Chondrocyte (in vitro differentiated cells): ENCODE measurements around the gene UNC119B. TPM values are rescaled to one million over a fixed set of nuclear protein-coding genes. Genes with fewer than 3 reads are reported as not detected.

Source experiments
- DNase-seq: peaks from one replicate; pipeline ENCODE4 v3.0.0; 2021; ENCODE audit warnings: mixed read lengths, low spot score
- H3K27ac Mint-ChIP-seq: one replicate; pipeline ENCODE4 v1.8.0; 2021; ENCODE audit warnings: mild to moderate bottlenecking, moderate library complexity, mixed read lengths; ENCODE audit not compliant: unreplicated experiment
- H3K27me3 Mint-ChIP-seq: 2 replicates; pipeline ENCODE4 v1.8.0; 2021; ENCODE audit warnings: low read depth, mixed read lengths
- H3K36me3 Mint-ChIP-seq: 2 replicates; pipeline ENCODE4 v1.8.0; 2021; ENCODE audit warnings: low read depth, mixed read lengths
- H3K4me1 Mint-ChIP-seq: 2 replicates; pipeline ENCODE4 v1.8.0; 2021; ENCODE audit warnings: low read depth, mild to moderate bottlenecking, mixed read lengths
- H3K4me3 Mint-ChIP-seq: one replicate; pipeline ENCODE4 v1.8.0; 2021; ENCODE audit warnings: mild to moderate bottlenecking, moderate library complexity, mixed read lengths; ENCODE audit not compliant: unreplicated experiment
- H3K9me3 Mint-ChIP-seq: 2 replicates; pipeline ENCODE4 v1.8.0; 2021; ENCODE audit warnings: low read depth, mixed read lengths
- total RNA-seq: library from RNA; stranded (reverse); gene quantifications from 3 replicates; pipeline ENCODE4 v1.2.1, GENCODE V29; 2021
- TF ChIP-seq, protein P1 (sequence below): fragments of 200-600 bp; sonication (generic); IDR thresholded peaks from 2 replicates; pipeline ENCODE4 v1.5.0; 2021; ENCODE audit warnings: antibody characterized with exemption, mild to moderate bottlenecking, moderate library complexity

Gene UNC119B
- total RNA-seq, 1 donor from 2014 or later: 22.3 TPM

DNA sequence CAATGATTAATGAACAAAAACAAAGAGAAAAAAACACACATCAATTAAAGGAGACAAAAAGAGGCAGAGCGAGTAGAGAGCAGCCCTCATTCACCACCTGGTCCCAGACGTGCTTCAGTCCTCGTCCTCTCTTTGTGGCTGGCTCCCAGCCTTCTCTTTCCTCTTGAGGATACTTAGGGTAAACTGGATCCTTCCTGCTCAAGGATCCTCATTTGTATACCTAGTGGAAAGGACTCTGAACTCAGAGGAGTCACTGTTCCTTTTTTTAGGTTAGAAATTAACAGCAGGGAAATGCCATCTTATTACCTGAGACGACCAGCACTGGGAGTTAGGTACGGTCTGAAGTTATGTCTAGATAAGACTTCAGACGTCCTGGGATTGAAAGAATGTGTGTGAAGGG is 13.6 kb upstream of the UNC119B start:
- Mint-ChIP-seq H3K4me1 (peaks cover 15% of the 10 kb centered on the region), H3K27ac (no peak overlapping the region), H3K27me3 (no peaks in the 10 kb centered on the region), H3K36me3 (peaks cover 45% of the 10 kb centered on the region), H3K4me3 (no peak overlapping the region), H3K9me3 (no peaks in the 10 kb centered on the region)
- no peak for DNase-seq
- TF ChIP-seq, protein P1, sequence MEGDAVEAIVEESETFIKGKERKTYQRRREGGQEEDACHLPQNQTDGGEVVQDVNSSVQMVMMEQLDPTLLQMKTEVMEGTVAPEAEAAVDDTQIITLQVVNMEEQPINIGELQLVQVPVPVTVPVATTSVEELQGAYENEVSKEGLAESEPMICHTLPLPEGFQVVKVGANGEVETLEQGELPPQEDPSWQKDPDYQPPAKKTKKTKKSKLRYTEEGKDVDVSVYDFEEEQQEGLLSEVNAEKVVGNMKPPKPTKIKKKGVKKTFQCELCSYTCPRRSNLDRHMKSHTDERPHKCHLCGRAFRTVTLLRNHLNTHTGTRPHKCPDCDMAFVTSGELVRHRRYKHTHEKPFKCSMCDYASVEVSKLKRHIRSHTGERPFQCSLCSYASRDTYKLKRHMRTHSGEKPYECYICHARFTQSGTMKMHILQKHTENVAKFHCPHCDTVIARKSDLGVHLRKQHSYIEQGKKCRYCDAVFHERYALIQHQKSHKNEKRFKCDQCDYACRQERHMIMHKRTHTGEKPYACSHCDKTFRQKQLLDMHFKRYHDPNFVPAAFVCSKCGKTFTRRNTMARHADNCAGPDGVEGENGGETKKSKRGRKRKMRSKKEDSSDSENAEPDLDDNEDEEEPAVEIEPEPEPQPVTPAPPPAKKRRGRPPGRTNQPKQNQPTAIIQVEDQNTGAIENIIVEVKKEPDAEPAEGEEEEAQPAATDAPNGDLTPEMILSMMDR: no peak

DNA sequence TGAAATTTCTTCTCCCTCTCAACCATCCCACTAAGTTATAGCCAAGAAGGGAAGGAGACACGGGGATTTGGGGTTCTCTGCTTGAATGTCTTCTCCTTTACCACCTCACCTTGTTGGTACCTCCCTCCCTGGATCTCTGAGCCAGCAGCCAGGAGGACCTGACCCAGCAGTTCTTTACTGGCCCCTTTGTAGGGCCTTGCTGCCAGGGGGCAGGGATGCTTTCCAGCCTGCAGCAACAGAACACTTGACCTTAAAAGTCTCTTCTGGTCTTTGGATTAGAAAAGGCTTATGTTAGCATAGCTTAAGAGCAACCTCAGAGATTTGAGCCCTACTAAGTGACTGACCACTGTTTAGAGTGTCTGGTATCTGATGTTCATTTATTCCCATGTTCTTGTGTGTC is 12.9 kb upstream of the UNC119B start:
- no peak overlapping the region for H3K27ac Mint-ChIP-seq
- TF ChIP-seq, protein P1: no peak
- H3K4me3 Mint-ChIP-seq: no peak overlapping the region

DNA sequence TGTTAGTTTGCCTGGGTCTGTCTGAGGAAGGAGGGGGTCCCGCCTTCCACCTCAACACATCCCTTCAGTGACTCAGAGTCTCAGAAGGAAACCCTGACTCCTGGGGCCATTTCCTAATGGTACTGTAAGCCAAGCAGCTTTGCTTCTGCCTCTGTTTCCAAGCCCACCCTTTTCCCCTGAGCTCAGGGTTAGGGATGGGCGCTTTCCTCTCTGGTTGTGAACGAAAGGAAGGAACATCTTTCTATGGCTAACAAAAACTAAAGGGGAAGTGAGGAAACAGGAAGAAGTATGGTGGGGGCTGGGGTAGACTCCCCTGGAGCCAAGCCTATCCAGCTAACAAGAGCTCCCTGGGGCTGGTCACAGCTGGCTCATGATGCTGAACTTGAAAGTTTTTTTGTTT is 11.6 kb upstream of the UNC119B start:
- Mint-ChIP-seq H3K27ac (no peak overlapping the region), H3K36me3 (peaks cover 48% of the 10 kb centered on the region), H3K9me3 (no peaks in the 10 kb centered on the region), H3K27me3 (no peaks in the 10 kb centered on the region), H3K4me1 (no peaks in the 10 kb centered on the region), H3K4me3 (no peak overlapping the region)
- no peak for DNase-seq
- TF ChIP-seq, protein P1: no peak

More for the DNA sequence above, 12.9 kb upstream of the UNC119B start:
- no peaks in the 10 kb centered on the region for H3K9me3 Mint-ChIP-seq
- no peaks in the 10 kb centered on the region for H3K27me3 Mint-ChIP-seq
- peaks cover 48% of the 10 kb centered on the region for H3K36me3 Mint-ChIP-seq
- DNase-seq: no peak
- H3K4me1 Mint-ChIP-seq: peaks cover 11% of the 10 kb centered on the region

DNA sequence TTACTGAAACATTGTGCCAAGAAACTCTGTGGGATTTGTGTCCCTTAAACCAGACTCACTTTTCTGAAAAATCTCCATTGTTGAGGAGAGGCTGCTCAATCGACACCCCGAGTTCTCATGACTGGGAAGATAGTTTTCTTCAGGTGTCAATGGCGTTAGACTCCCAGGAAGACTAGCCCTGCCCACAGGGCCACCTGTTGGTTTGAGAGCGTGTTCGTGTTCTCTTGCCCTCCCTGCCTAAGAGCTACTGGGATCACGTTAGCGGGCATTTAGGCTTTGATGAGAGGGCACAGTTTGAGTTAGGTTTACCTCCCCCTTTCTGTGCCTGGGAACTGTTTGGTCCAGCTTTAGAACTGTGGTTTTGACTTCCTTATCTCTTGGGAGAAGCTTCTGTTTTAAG is 10.7 kb upstream of the UNC119B start:
- no peaks in the 10 kb centered on the region for H3K9me3 Mint-ChIP-seq
- DNase-seq: no peak
- H3K27me3 Mint-ChIP-seq: no peaks in the 10 kb centered on the region
- no peak overlapping the region for H3K4me3 Mint-ChIP-seq
- H3K36me3 Mint-ChIP-seq: peaks cover 46% of the 10 kb centered on the region
- TF ChIP-seq, protein P1: no peak
- no peaks in the 10 kb centered on the region for H3K4me1 Mint-ChIP-seq
- H3K27ac Mint-ChIP-seq: no peak overlapping the region

DNA sequence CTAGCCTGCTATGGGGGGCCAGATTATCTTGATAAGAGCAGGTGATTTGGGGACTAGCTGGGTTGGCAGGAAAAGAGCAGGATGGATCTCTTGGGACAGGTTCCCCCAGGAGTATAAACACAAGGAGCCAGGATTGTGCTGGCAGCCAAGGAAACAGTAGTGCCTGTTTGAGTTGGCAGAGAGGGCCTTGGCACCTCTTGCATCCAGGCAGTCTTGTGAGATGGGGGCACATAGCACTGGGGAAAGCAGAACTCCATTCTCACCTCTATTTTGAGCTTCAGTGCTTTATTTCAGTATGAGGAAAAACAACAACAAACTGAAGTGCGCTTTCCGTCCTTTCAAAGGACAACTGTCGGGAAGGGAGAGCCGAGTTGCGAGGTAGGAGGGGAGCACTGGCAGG is 9.4 kb upstream of the UNC119B start:
- no peaks in the 10 kb centered on the region for H3K27me3 Mint-ChIP-seq
- H3K9me3 Mint-ChIP-seq: no peaks in the 10 kb centered on the region
- no peak for DNase-seq
- TF ChIP-seq, protein P1: no peak
- H3K4me3 Mint-ChIP-seq: no peak overlapping the region
- peak overlapping the region; percentile 8 for H3K27ac Mint-ChIP-seq
- H3K4me1 Mint-ChIP-seq: no peaks in the 10 kb centered on the region
- peaks cover 33% of the 10 kb centered on the region for H3K36me3 Mint-ChIP-seq
